Measurements from ENCODE around the gene TXNDC17. TPM values are rescaled to one million over a fixed set of nuclear protein-coding genes. Genes with fewer than 3 reads are reported as not detected.

TXNDC17 gene
- total and polyA plus RNA-seq, 9 of the 15 experiments (the other 6 are each of a cell fraction or from before 2014, with no cell fraction given): 108 to 759 (median 179) TPM

GRCh38 chr17:6640536-6641246 lies at the start of gene TXNDC17, which contains the start of gene KIAA0753 (continued):
- TF ChIP-seq RBM15 (IDR thresholded peaks at IDR 0.05; ENCODE audit: insufficient read depth, low read length) (no peak), NFE2L1 (tag; IDR thresholded peaks at IDR 0.05; ENCODE audit: borderline replicate concordance, low read depth) (no peak), ZNF197 (CRISPR knock-in tag; IDR thresholded peaks at IDR 0.05; ENCODE audit: low read depth) (no peak), ZKSCAN8 (CRISPR knock-in tag; IDR thresholded peaks at IDR 0.05) (no peak), TFAM (CRISPR knock-in tag; conservative IDR thresholded peaks at IDR 0.05) (no peak), SLC30A9 (CRISPR knock-in tag; IDR thresholded peaks at IDR 0.05) (no peak), ILK (tag; IDR thresholded peaks at IDR 0.05; ENCODE audit: borderline replicate concordance, low read depth) (no peak), TCF7 (IDR thresholded peaks at IDR 0.05; ENCODE audit: borderline replicate concordance) (no peak), EHMT2 (IDR thresholded peaks at IDR 0.05) (no peak), PCBP1 (IDR thresholded peaks at IDR 0.05; ENCODE audit: low read depth, low read length, poor library complexity, severe bottlenecking) (no peak), XRCC3 (IDR thresholded peaks at IDR 0.05) (no peak), ZBTB8A (IDR thresholded peaks at IDR 0.05; ENCODE audit: partially characterized antibody) (no peak), HES1 (IDR thresholded peaks at IDR 0.05; ENCODE audit: low read depth) (no peak), HEY1 (CRISPR knock-in tag; IDR thresholded peaks at IDR 0.05; ENCODE audit: borderline replicate concordance) (no peak), ATF2 (CRISPR knock-in tag; IDR thresholded peaks at IDR 0.05) (no peak), ZNF347 (CRISPR knock-in tag; IDR thresholded peaks at IDR 0.05; ENCODE audit: low read depth) (no peak), POLR2A (conservative IDR thresholded peaks at IDR 0.05) (peak; percentile 94), TBP (optimal IDR thresholded peaks at IDR 0.05; ENCODE audit: low read depth, low read length) (peak; percentile 88), KLF1 (tag; IDR thresholded peaks at IDR 0.05) (0 out of 2 replicates have a peak, but pooled peaks have one; percentile 29), MTA2 (IDR thresholded peaks at IDR 0.05; ENCODE audit: low read depth) (no peak), IRF1 (CRISPR knock-in tag; IDR thresholded peaks at IDR 0.05; ENCODE audit: borderline replicate concordance) (no peak), ZBTB12 (CRISPR knock-in tag; IDR thresholded peaks at IDR 0.05) (no peak), CEBPB (tag; IDR thresholded peaks at IDR 0.05) (no peak), BRF1 (IDR thresholded peaks at IDR 0.05; ENCODE audit: borderline replicate concordance, extremely low read depth, insufficient read length) (no peak), SMAD3 (CRISPR knock-in tag; conservative IDR thresholded peaks at IDR 0.05) (no peak), ARNT (IDR thresholded peaks at IDR 0.05) (no peak), PRMT5 (CRISPR knock-in tag; IDR thresholded peaks at IDR 0.05) (no peak), FOXA1 (IDR thresholded peaks at IDR 0.05; ENCODE audit: borderline replicate concordance) (no peak)

Measured in K562 (cell line).